Measurements from ENCODE around the gene PDZD2. TPM values are rescaled to one million over a fixed set of nuclear protein-coding genes. Genes with fewer than 3 reads are reported as not detected.

The PDZD2 gene
- total RNA-seq, 3 donors from 2014 or later (not counting 1 experiment from before 2014, with no cell fraction given), result 0.50 to 1.3 (median 0.66) TPM

DNA sequence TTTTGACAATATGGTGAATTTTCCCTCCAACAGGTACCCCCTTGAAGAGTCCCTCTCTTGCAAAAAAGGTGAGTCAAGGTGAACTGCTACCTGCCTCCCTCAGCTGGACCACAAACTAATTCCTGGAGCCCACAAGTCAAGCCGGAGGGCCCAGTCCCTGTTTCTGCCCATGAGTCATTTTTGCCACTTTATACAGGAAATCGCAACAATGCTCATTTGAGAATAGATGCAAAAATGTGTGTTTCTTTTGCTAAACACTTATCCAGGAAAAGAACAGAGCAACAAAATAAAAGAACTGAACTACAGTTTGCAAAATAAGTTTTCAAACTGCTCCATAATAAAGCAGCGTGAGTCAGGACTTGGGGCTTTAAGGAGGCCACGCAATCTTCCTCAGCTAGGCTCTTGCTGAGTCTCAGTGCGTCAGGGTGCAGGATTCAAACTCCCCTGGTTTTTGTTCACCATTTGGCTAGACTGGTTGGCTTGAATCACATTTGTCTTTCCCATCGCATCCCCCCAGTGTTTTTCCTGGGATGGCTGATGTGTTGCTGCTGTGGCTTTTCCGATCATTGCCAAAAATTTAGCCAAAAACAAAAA, 432.5 kb downstream of the PDZD2 start:
- Histone ChIP-seq H3K4me1 (ENCODE audit: control insufficient read depth, insufficient read depth, low read length) (no peaks in the 10 kb centered on the region), H3K4me3 (ENCODE audit: low read length) (no peak overlapping the region), H3K27me3 (ENCODE audit: control insufficient read depth, insufficient read depth, low read length) (no peaks in the 10 kb centered on the region), H3K9me3 (ENCODE audit: control insufficient read depth, insufficient read depth, low read length) (no peaks in the 10 kb centered on the region), H3K27ac (ENCODE audit: low read length) (no peak overlapping the region), H3K36me3 (ENCODE audit: control insufficient read depth, insufficient read depth, low read length) (no peaks in the 10 kb centered on the region)
- no peaks in the 10 kb centered on the region for H3K4me1 Mint-ChIP-seq
- no peaks in the 10 kb centered on the region for H3K9me3 Mint-ChIP-seq
- no peaks in the 10 kb centered on the region for H3K27me3 Mint-ChIP-seq (ENCODE audit: low read depth in 2 of 2)
- ATAC-seq, result no peak
- no peak for DNase-seq
- TF ChIP-seq, protein P1, sequence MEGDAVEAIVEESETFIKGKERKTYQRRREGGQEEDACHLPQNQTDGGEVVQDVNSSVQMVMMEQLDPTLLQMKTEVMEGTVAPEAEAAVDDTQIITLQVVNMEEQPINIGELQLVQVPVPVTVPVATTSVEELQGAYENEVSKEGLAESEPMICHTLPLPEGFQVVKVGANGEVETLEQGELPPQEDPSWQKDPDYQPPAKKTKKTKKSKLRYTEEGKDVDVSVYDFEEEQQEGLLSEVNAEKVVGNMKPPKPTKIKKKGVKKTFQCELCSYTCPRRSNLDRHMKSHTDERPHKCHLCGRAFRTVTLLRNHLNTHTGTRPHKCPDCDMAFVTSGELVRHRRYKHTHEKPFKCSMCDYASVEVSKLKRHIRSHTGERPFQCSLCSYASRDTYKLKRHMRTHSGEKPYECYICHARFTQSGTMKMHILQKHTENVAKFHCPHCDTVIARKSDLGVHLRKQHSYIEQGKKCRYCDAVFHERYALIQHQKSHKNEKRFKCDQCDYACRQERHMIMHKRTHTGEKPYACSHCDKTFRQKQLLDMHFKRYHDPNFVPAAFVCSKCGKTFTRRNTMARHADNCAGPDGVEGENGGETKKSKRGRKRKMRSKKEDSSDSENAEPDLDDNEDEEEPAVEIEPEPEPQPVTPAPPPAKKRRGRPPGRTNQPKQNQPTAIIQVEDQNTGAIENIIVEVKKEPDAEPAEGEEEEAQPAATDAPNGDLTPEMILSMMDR (IDR thresholded peaks at IDR 0.05), result no peak
- no peak overlapping the region for H3K4me3 Mint-ChIP-seq
- H3K36me3 Mint-ChIP-seq, result no peaks in the 10 kb centered on the region
- 85% methylated on average over 7 of the region's 7 CpGs for WGBS (ENCODE audit: insufficient coverage)
- intact Hi-C loops (cut with micrococcal nuclease), result no loop called here
- no peak overlapping the region for H3K27ac Mint-ChIP-seq

DNA sequence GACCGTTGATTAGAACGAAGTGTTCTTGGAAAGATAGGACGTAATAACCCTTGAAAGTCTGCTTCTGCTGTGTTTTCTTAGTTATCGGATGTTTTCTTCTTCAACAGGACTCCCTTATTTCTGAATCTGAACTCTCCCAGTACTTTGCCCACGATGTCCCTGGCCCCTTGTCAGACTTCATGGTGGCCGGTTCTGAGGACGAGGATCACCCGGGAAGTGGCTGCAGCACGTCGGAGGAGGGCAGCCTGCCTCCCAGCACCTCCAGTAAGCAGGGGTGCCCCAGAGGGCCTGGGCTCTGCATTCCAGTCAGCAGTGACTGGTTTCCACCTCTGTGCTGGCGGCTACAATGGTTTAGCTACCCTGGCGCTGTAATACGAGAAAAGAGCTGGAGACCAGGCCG, 433.1 kb downstream of the PDZD2 start:
- Mint-ChIP-seq H3K4me3 (no peak overlapping the region), H3K27me3 (ENCODE audit: low read depth in 2 of 2) (no peaks in the 10 kb centered on the region), H3K9me3 (no peaks in the 10 kb centered on the region), H3K4me1 (no peaks in the 10 kb centered on the region), H3K27ac (no peak overlapping the region), H3K36me3 (no peaks in the 10 kb centered on the region)
- no peaks in the 10 kb centered on the region for H3K4me1 ChIP-seq (ENCODE audit: control insufficient read depth, insufficient read depth, low read length)
- TF ChIP-seq, protein P1 (IDR thresholded peaks at IDR 0.05), result no peak
- no peak for DNase-seq
- WGBS (ENCODE audit: insufficient coverage), result 98% methylated on average over 14 of the region's 14 CpGs
- H3K27ac ChIP-seq (ENCODE audit: low read length), result no peak overlapping the region
- H3K4me3 ChIP-seq (ENCODE audit: low read length), result no peak overlapping the region
- no peaks in the 10 kb centered on the region for H3K9me3 ChIP-seq (ENCODE audit: control insufficient read depth, insufficient read depth, low read length)
- H3K36me3 ChIP-seq (ENCODE audit: control insufficient read depth, insufficient read depth, low read length), result no peaks in the 10 kb centered on the region
- H3K27me3 ChIP-seq (ENCODE audit: control insufficient read depth, insufficient read depth, low read length), result no peaks in the 10 kb centered on the region
- ATAC-seq, result no peak
- intact Hi-C loops (cut with micrococcal nuclease), result no loop called here

DNA sequence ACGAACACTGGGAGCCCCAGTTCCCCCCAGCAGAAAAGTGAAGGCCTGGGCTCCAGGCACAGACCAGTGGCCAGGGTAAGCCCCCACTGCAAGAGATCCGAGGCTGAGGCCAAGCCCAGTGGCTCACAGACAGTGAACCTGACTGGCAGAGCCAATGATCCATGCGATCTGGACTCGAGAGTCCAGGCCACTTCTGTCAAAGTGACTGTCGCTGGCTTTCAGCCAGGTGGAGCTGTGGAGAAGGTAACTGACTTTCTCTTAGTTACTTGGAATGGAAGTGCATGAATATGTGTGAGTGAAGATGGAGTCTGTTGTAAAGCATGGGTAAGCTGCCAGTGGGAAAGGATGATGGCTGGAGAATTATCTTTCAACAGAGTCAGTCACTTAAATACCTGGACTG, 435.5 kb downstream of the PDZD2 start:
- 80% methylated on average over 5 of the region's 5 CpGs for WGBS (ENCODE audit: insufficient coverage)
- Histone ChIP-seq H3K36me3 (ENCODE audit: control insufficient read depth, insufficient read depth, low read length) (no peaks in the 10 kb centered on the region), H3K4me1 (ENCODE audit: control insufficient read depth, insufficient read depth, low read length) (no peaks in the 10 kb centered on the region), H3K4me3 (ENCODE audit: low read length) (no peak overlapping the region), H3K27ac (ENCODE audit: low read length) (no peak overlapping the region), H3K9me3 (ENCODE audit: control insufficient read depth, insufficient read depth, low read length) (no peaks in the 10 kb centered on the region), H3K27me3 (ENCODE audit: control insufficient read depth, insufficient read depth, low read length) (no peaks in the 10 kb centered on the region)
- Mint-ChIP-seq H3K27ac (no peak overlapping the region), H3K4me3 (no peak overlapping the region), H3K36me3 (no peaks in the 10 kb centered on the region), H3K9me3 (no peaks in the 10 kb centered on the region), H3K4me1 (no peaks in the 10 kb centered on the region), H3K27me3 (ENCODE audit: low read depth in 2 of 2) (no peaks in the 10 kb centered on the region)
- no peak for DNase-seq
- intact Hi-C loops (cut with micrococcal nuclease), result no loop called here
- ATAC-seq, result no peak
- TF ChIP-seq, protein P1 (IDR thresholded peaks at IDR 0.05), result no peak

All from natural killer cell (primary cell).